OCI-LY1 (cell line): Measurements from ENCODE around the gene NTRK3.

Experiments
- H2AFZ ChIP-seq: fragments of 200-600 bp; sonication (generic), shearing (Covaris generic); 2 replicates; pipeline ENCODE4 v1.6.0; 2014; ENCODE audit warnings: antibody characterized with exemption, mild to moderate bottlenecking, low read length
- H3F3A ChIP-seq: fragments of 200-600 bp; sonication (generic), shearing (Covaris generic); 2 replicates; pipeline ENCODE4 v1.6.0; 2014; ENCODE audit warnings: mild to moderate bottlenecking, antibody characterized with exemption, low read length, moderate library complexity; ENCODE audit not compliant: insufficient read depth
- H3K27ac ChIP-seq: fragments of 200-600 bp; sonication (generic); 2 replicates; pipeline ENCODE4 v1.5.1; 2014; ENCODE audit warnings: low read length, mixed run types, mild to moderate bottlenecking, low read depth; ENCODE audit not compliant: poor library complexity, severe bottlenecking
- H3K27me3 ChIP-seq: fragments of 200-600 bp; sonication (generic); 2 replicates; pipeline ENCODE4 v1.6.0; 2014; ENCODE audit warnings: antibody characterized with exemption, mild to moderate bottlenecking, low read length, moderate library complexity; ENCODE audit not compliant: insufficient read depth
- H3K36me3 ChIP-seq: fragments of 200-600 bp; sonication (generic); 2 replicates; pipeline ENCODE4 v1.6.1; 2014; ENCODE audit warnings: mild to moderate bottlenecking, antibody characterized with exemption, low read length, moderate library complexity, mixed read lengths; ENCODE audit not compliant: insufficient read depth
- H3K4me1 ChIP-seq: fragments of 200-600 bp; sonication (generic); 2 replicates; pipeline ENCODE4 v1.5.1; 2014; ENCODE audit warnings: mild to moderate bottlenecking, low read length, moderate library complexity; ENCODE audit not compliant: insufficient read depth, severe bottlenecking
- H3K4me2 ChIP-seq: fragments of 200-600 bp; sonication (generic), shearing (Covaris generic); 2 replicates; pipeline ENCODE4 v1.6.1; 2014; ENCODE audit warnings: low read length
- H3K4me3 ChIP-seq: fragments of 200-600 bp; sonication (generic); 2 replicates; pipeline ENCODE4 v1.5.1; 2014; ENCODE audit warnings: low read length, low read depth, mild to moderate bottlenecking, mixed read lengths; ENCODE audit not compliant: poor library complexity, severe bottlenecking
- H3K79me2 ChIP-seq: fragments of 200-600 bp; shearing (Covaris generic); 2 replicates; pipeline ENCODE4 v1.6.1; 2016; ENCODE audit warnings: mixed run types, low read length, mixed read lengths; ENCODE audit not compliant: insufficient read depth
- H3K9ac ChIP-seq: fragments of 200-600 bp; sonication (generic), shearing (Covaris generic); 2 replicates; pipeline ENCODE4 v1.6.1; 2014; ENCODE audit warnings: mild to moderate bottlenecking, low read length, mixed read lengths
- H3K9me2 ChIP-seq: fragments of 200-600 bp; sonication (generic), shearing (Covaris generic); 2 replicates; pipeline ENCODE4 v1.6.1; 2014; ENCODE audit warnings: low read depth, mild to moderate bottlenecking, low read length, mixed read lengths
- H3K9me3 ChIP-seq: fragments of 200-600 bp; shearing (Covaris generic); 2 replicates; pipeline ENCODE4 v1.6.1; 2014; ENCODE audit warnings: low read length, mixed read lengths
- H4K20me1 ChIP-seq: fragments of 200-600 bp; sonication (generic), shearing (Covaris generic); 2 replicates; pipeline ENCODE4 v1.6.0; 2016; ENCODE audit warnings: mild to moderate bottlenecking, low read length; ENCODE audit not compliant: insufficient read depth
- CTCF ChIP-seq: fragments of 200-600 bp; sonication (generic), shearing (Covaris generic); IDR thresholded peaks from 2 replicates; pipeline ENCODE4 v1.5.1; 2017; ENCODE audit warnings: mild to moderate bottlenecking, antibody characterized with exemption, low read length, moderate library complexity, mixed read lengths
- EZH2 ChIP-seq: fragments of 200-600 bp; sonication (generic), shearing (Covaris generic); IDR thresholded peaks from 2 replicates; pipeline ENCODE4 v1.8.0; 2017; ENCODE audit warnings: borderline replicate concordance, mixed run types, mild to moderate bottlenecking, antibody characterized with exemption, low read length, moderate library complexity, mixed read lengths

NTRK3 gene

GRCh38 chr15:87910301-87910700, 346.2 kb downstream of the NTRK3 start:
- Histone ChIP-seq H2AFZ (no peak overlapping the region), H3K36me3 (no peaks in the 10 kb centered on the region), H3K27me3 (no peaks in the 10 kb centered on the region), H3K27ac (no peak overlapping the region), H3K79me2 (no peaks in the 10 kb centered on the region), H4K20me1 (no peaks in the 10 kb centered on the region), H3K9me3 (no peaks in the 10 kb centered on the region), H3K4me2 (no peak overlapping the region), H3K9me2 (no peaks in the 10 kb centered on the region), H3F3A (no peaks in the 10 kb centered on the region), H3K4me1 (no peaks in the 10 kb centered on the region), H3K9ac (no peak overlapping the region), H3K4me3 (no peak overlapping the region)
- TF ChIP-seq EZH2, result no peak
- no peak for TF ChIP-seq CTCF

GRCh38 chr15:87907676-87908446, 348.7 kb downstream of the NTRK3 start:
- H3K36me3 ChIP-seq, result no peaks in the 10 kb centered on the region
- TF ChIP-seq EZH2 (no peak), CTCF (no peak)
- no peaks in the 10 kb centered on the region for H3F3A ChIP-seq
- H3K9me2 ChIP-seq, result no peaks in the 10 kb centered on the region
- no peaks in the 10 kb centered on the region for H3K27me3 ChIP-seq
- no peaks in the 10 kb centered on the region for H3K9me3 ChIP-seq
- H3K27ac ChIP-seq, result no peak overlapping the region
- no peak overlapping the region for H3K4me3 ChIP-seq
- no peaks in the 10 kb centered on the region for H4K20me1 ChIP-seq
- H2AFZ ChIP-seq, result no peak overlapping the region
- H3K4me2 ChIP-seq, result no peak overlapping the region
- no peak overlapping the region for H3K9ac ChIP-seq
- no peaks in the 10 kb centered on the region for H3K4me1 ChIP-seq
- H3K79me2 ChIP-seq, result no peaks in the 10 kb centered on the region

GRCh38 chr15:87906444-87906843, 350.1 kb downstream of the NTRK3 start:
- Histone ChIP-seq H3K9ac (no peak overlapping the region), H3K9me3 (no peaks in the 10 kb centered on the region), H3K36me3 (no peaks in the 10 kb centered on the region), H3F3A (no peaks in the 10 kb centered on the region), H3K27me3 (no peaks in the 10 kb centered on the region), H3K4me2 (no peak overlapping the region), H4K20me1 (no peaks in the 10 kb centered on the region), H3K9me2 (no peaks in the 10 kb centered on the region), H3K4me1 (no peaks in the 10 kb centered on the region), H3K4me3 (no peak overlapping the region), H3K79me2 (no peaks in the 10 kb centered on the region), H2AFZ (no peak overlapping the region), H3K27ac (no peak overlapping the region)
- TF ChIP-seq EZH2 (no peak), CTCF (no peak)
